Embryonic facial prominence (tissue), 1 donor: ENCODE measurements around the gene RAP2A.

Experiments used
- DNase-seq: peaks from one replicate; pipeline ENCODE4 v3.0.0-alpha.2; 2016; ENCODE audit errors: extremely low spot score

RAP2A gene

DNA sequence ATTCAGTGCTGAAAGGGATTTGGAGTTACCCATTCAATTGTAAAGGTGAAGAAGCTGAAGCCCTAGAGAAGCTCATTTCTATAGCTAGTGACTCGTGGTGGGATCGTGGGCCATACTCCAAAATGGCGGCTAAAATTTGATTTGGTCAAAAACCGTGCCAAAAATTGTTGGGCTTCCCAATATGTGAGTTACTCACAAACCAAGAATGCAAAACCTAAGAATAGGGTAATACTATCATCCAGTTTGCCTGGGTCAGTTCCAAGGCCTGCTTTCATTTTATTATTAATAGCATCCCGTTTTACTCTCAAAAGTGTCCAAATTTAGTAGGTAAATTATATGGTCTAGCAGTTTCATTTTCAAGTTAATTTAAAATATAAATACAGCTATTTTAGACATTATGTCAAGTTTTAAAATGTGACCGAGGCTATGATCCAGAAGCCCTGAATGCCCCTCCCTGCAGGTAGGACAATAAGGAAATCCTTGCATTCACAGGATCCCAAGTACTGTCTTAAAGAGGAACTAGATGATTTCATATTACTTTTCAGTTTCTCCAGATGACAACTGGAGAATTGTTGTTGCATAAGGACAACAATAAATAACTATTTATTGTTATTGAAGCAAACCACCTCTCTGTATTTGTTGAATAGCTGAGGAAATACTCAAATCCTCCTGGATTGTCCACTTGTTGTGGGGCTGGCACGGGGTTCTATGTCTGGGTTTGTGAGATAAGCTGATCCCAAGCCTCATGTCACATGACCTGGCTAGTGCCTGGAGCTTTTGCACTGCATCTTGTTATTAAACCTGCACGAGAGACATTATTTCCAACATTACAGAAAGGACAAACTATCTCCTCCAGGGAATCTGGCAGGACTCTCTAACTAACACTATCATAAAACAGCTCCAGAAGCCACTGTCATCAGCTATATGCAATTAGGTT, 11.6 kb upstream of the RAP2A start:
- no peak for DNase-seq

DNA sequence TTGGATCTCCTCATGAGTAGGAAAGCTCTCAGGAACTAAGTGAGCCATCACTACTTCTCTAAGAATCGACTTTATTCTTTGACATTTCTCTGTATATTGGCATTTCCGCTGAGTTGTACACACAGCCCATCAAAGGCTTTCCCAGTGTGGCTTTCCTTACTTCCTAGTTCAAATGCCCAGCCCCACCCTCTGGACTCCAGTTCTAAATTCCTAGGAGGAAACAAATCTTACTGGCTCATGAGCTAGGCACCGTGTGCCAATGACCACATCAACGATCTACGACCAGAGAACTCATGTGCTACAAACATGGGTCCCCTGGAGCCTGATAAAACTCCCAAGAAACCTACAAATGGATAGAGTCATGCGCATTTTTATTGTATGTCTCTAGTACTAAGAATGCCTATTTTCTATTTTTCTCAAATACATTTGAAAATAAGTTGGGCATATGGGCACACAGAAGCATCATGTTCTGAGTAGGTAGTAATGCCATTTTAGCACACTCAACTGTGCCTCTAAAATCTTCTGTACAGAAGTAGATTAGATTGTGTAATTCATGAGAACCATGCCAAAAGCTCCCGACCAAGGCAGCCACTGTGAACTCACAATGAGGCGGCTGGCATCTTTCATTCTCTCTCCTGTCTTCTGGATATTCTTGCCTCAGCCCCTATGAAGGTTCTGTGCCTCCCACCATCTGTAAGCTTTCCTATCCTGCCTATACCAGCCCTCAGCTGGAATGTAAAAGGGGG, 10.5 kb upstream of the RAP2A start:
- DNase-seq, result no peak

DNA sequence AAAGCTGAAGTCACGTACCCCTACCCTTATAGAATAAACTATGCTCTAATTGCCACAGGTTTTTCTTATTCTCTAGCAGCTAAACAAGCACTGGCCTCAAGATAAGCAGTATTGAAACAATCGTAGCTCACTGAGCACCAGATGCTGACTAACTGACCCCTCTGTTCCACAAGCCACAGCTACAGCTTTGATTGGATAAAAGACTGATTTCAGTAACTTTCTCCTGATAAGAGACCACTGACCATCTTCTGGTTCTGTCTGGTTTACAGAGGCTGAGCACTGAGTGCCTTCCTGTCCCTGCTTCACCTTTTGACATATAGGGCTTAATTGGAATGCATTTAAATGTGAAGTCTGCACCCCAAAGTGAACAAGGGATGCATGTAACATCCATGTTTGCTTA, 8.4 kb upstream of the RAP2A start:
- no peak for DNase-seq

DNA sequence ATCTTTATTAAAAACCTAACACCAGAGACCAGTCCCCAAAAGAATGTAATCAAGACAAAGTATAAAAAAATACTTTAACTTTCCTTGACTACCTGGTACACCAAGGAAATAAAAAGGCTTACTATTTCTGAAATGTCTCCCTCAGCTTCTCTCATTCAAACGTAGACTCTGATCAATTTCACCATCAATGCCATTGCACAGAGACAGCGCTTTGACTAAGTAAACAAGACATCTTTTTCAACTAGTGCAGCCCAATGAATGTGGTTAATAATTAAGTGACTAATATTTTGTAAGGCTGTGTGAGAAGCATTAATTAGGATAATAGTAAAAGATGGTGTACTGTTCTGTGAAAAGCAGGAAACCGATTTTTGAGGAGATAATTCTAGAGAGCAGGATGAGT, 7.3 kb upstream of the RAP2A start:
- DNase-seq, result no peak

DNA sequence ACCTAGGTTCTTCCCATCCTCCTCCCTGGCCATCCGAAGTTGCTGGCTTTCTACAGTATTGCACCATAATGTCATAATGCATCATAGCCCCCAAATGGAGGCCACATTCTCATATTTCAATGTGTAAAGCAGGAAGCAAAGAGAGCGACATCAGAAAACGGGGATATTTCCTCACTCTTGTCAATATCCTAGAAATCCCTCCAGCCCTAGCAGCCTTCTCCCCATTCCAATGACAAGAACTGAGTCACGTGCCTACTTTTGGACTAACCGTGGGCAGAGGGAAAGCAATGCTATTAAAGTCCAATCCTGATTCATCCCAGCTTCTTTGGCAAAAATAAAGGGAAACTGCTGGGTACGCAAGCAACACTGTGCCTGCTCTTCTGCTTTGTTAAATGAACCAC, 4.3 kb upstream of the RAP2A start:
- no peak for DNase-seq

DNA sequence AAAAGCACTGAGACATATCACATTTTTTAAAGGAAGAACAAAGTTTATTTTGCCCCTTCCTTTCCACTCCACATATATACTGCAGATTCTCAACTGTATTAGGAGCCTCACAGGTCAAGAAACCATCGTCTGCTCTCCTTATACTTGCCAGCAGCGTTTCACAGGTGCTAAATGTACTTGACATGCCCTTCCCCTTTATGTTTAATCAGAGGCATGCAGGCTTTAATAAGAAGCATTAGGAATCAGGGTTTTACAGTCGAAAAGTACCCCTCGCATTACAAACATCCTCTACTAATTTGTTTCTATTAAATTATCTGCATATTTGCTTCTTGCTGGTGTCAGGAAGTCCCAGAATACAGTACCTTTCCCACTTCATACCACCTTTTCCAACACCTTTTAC, 3.7 kb upstream of the RAP2A start:
- DNase-seq, result no peak

DNA sequence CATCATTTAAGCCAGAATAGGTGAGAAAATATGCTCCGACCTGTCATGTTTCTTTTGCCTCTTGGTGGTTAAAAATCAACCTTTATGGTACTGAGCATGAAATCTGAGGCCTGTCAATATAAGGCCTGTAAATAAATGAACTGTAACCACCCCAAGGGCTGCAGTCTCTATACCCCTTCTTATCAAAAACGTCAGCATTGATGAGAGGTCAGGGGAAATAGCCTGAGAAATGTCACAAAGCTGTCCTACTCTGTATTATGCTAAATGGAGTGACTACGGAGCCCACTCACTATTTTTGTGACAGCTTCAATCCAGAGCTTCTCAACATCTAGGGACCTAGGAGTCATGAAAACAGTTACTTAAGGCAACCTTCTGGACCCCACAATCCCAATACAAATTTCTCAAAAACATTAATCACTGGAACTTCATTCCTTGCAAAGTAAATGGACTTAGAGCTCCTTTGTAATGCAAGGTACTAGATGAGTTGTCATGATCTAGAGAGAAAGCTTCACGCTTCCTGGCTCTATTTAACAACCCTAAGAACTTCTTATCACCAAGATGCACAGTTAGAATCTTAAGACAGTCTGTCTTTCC, 2.7 kb upstream of the RAP2A start:
- no peak for DNase-seq

DNA sequence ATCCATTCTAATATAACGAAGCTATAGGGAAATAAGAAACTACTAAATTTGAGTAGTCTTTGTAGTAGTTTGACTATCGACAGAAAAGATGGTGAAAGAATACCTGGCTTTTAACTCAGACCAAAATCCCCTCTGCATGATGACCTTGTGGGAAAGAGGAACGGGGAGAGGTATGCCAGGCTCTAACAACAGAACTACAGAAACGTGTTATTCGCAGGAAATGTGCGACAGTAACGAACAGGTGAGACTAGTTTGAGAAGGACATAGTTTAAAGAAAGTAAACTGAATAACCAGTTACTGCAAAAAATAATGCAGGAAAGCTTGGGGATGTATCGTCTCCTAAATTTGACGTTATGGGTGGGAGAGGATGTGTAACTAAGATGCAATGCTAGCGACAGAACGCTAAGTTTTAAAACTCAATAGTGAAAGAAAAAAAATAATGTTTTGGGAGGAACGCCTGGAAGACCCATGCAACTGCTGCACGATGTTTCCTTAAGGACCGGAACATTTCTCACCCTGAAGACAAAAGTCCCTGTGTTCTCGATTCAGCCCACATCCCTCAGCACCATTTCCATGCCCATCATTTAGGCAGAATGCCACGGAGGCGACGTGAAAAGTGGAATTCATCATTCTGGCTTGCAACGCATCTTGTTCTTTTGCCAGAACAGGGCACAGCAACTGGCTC, 1.6 kb upstream of the RAP2A start:
- no peak for DNase-seq

DNA sequence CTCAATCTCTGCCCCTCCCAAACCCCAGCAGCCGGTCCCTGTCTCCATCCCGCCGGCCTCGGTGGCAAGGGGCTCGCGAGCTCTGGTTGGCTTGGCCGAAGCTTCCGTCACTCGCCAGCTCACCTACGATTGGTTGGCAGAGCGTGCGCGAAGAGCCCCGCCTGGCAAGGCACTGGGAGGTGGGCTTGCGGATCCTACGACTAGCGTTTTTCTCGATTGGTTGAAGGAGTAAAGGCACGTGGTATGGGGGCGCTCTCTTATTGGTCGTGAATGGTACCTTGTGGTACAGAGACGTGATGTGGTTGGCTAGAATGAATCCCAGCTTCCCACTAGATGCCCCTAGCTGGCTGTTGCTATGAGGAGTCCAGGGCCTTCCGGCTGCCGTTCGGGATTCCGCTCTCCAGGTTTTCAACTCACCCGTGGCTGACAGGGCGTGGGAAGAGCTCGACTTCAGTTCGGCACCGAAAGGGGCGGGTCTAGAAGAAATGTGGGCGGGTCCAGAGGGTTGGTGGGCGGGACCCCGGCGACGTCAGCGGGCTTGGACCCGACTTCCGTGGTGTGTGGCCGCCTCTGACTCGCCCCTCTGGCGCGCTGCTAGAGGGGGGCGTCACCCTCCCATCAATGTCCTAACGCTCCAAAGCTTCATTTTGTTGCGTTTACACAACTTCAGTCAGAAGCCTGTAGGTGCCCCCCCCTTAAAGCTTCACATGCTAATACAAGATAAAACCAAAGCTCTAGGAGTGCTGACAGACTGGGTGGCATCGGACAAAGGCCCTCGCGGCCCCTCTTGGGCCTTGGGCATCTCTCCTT, 847 bp upstream of the RAP2A start:
- DNase-seq, result peak; percentile 99

DNA sequence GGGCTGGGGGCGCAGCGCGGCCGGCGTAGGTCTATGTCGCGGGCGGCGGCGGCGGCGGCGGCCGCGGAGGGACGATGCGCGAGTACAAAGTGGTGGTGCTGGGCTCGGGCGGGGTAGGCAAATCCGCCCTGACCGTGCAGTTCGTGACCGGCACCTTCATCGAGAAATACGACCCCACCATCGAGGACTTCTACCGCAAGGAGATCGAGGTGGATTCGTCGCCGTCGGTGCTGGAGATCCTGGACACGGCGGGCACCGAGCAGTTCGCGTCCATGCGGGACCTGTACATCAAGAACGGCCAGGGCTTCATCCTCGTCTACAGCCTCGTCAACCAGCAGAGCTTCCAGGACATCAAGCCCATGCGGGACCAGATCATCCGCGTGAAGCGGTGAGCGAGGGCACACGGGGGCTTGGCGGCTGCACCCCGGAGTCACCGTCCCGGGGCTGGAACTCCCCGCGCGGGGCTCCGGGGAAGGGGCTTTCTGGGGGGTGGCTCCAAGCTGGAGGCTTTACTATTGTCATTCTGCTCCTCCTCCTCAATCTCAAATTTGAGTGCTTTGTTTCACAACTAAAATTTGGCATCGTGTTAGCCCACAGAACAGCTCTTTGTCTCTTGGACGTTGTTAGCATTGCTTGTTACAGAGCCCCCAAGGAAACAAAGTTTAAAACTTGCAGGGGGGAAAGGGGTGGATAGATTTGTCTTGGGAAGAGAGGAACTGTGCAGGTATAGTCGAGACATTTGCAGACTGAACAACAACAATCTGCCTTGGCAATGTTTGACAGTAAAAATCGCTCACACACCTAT, 630 bp downstream of the RAP2A start:
- peak; percentile 37 for DNase-seq

DNA sequence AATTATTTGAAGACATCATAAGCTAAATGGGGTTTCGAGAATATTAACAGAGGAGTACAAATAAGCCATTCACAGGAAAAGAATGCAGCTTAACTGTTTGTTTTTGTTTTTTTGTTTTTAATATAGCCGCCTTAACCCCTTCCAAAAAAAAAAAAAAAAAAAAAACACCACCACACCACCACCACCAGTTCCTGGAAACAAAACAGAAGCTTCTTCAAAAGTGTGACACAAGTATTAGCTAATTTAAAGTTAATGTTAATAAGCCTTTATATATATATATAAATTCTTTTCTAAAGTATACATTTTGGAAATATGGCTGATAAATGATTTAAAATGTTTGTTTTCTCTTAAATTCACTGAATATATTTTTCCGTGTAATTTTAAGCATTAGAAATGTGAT, 1.4 kb downstream of the RAP2A start:
- no peak for DNase-seq

DNA sequence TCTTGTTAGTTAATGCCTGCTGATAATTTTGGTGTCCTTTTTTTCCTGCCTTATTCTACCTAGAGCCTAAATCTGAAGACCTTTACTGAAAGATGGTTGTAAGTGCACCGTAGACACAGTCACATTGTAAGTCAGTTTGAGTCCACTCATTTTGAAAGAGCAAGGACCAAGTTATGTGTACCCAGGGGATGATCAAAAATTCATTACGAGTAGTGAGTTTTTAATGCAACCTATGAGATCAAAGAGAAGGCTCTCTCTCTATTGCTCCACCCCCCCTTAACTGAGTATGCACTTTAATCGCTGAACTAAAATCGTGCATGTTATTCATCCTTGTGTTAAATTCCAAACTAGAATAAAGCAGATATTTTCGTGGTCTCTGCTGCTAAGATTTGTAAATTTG, 1.8 kb downstream of the RAP2A start:
- DNase-seq, result no peak

DNA sequence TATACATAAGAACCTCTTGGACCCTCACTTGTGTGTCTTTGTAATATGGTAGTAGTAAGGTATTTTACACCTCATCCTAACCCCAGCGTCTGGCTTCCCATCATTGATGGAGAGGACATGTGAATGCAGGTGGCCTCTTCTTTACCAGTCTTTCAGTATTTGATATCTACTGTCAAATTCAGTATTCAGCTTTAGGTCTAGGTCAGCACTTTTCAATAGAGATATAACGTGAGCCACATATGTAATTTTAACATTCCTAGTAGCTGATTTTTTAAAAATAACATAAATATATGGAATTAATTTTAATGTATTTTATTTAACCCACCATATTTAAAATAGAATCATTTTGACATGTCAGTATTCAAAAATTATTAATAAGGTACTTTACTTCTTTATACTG, 2.9 kb downstream of the RAP2A start:
- DNase-seq, result no peak

DNA sequence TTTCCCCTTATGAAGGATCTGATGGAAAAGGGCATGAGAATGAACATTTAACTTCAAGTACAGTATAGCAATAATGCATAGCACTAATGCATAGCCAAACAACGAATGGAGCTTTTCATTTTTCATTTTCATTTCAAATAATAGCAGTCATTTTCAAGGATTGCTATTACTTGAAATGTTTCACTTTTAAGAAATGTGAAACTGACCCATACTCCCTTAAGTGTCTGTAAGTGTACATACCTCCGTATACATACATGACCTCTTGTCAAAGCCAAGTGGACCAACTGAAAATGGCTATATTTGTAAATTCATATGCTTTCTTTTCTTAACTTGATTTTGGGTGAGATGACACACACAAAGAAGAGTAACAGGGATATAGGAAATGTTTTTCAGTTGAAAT, 3.8 kb downstream of the RAP2A start:
- DNase-seq, result no peak

DNA sequence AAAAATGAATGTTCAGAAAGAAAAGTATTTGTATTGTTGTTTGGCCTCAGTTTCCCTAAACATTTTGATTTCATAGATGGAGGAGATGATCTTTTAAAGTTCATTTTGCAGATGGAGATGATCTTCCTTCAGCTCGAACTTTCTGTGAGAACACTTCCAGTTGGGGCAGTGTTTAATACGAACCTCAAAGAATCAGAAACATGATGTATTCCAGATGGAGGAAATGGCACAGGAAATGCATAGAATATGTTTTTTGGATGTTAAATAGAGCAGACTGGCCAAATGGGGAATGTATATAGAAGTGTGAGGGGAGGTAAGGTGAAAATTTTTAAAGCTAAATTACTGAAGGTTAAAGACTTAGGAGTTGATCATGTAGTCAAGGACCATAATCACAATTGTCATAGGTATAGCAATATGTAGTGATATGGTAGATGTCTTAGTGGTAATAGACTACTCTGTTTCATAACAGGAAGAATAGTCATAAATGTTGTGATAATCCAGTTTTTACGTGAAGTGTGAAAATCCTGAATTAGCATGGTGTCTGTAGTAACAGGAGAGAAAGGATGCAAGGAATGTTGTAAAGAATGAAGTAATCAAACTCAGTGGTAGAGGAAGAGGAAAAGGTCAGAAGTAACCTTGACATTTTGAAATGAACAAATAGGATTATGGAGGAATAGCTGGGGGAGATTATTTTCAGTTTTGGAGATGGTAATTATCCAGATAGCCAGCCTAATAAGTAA, 5.1 kb downstream of the RAP2A start:
- DNase-seq, result no peak

DNA sequence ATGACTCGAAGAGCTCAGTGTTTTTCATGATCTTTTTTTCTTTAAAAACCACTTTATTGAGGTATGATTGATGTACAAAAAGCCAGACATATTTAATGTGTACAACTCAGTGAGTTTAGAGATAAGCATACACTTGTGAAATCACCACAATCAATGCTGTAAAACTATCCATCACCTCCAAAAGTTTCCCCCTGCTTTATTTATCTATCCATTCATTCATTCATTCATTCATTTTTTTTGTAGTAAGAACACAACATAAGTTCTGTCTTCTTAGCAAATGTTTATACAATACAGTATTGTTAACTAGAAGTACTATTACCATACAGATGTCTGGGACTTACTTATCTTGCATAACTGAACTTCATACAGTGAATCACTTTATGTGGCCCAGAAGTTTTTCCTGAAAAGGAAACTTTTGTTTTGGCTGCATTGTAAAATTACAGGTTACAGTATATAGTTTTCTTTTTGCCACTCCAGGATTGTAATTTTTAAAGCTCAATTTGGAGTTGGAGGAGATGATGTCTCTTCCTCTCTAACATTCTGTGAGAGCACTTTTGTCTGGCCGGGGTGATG, 6.7 kb downstream of the RAP2A start:
- no peak for DNase-seq

DNA sequence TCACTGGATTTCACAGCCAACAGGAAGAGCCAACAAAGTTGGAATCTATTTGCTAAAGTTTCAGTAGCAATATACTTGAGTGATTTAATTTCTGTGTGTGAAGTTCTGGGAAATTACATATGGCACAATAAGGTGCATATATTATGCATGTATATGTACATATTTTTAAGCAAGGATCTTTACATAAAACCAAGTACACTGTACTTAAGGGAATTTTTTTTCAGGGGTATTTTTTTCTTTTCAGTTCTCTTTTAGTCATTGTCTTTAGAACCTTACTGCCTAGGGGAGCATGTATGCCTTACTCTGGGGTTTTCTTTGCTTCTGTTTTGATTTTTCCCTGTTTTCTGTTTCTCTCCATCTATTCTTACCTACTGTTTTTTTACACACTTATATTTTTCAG, 7.4 kb downstream of the RAP2A start:
- no peak for DNase-seq

DNA sequence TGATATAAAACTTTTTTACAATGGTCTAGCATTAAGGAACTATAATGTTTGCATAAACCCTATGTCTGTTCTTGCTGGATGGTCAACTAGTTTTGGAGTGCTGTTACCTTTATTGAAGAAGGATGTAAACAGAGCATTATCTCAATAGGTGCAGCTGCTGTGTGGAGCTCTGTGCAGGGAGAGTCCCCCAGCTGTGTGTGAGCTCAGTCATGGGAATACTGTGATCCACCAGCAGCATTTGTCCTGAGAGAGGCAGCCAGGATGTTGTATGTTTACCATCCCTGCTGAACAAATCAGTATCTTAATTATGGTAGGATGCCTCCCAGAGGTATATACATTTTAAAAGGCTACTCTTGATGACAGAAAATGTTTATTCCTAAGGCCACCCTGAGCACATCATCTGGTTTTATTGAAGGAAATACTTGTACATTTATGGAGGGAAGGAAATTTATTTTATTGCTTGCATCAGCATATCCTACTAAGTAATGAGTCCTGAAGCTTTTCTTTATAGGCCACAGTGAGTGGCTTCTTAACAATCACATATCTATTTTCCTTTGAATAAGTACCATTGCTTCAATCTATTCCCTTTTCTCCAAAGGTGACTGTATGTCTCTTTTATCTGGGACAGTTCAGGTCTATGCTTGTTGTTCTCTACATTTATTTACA, 11.7 kb downstream of the RAP2A start:
- DNase-seq, result no peak

DNA sequence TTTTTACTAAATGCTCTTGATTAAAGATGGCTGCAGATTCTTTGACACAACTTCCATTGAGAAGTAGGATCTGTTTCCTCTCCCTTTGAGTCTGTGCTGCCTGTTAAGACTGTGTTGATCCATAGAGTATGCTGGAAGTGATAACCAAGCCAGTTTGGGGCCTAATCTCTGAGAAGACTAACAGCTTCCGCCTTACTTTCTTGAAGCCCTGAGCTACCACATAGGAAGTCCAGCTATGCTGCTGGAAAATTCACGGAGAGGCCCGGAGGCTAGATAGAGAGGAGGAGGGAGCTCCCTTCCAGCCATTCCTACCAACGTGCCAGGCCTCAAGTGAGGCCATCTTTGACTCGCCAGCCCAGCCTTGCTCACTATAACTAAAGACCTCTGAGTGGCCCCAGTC, 12.5 kb downstream of the RAP2A start:
- DNase-seq, result no peak
